NCI-H345 (cell line): ENCODE data around the gene ATL2.
"Not testable (repeated sequence)": the region's sequence is repeated elsewhere in the genome, so short reads cannot be mapped to it uniquely, and the experiment has no call there.

ENCODE experiments used
- DNase-seq: peaks from one replicate; lab custom pipeline; 2025; lab: John Stamatoyannopoulos, UW

The ATL2 gene

GRCh38 chr2:38274286-38275276, 102.5 kb downstream of the ATL2 start:
- peak; percentile 56 for DNase-seq

GRCh38 chr2:38271697-38272096, 105.4 kb downstream of the ATL2 start:
- DNase-seq: no peak

GRCh38 chr2:38269421-38269820, 107.7 kb downstream of the ATL2 start:
- no peak for DNase-seq

GRCh38 chr2:38268691-38269327, 108.3 kb downstream of the ATL2 start:
- DNase-seq: no peak

- no peak for DNase-seq
Observed at GRCh38 chr2:38268001-38268400, 109.1 kb downstream of the ATL2 start.

- DNase-seq: no peak
Observed at GRCh38 chr2:38267270-38267925, 109.7 kb downstream of the ATL2 start.

GRCh38 chr2:38266382-38267061, 110.6 kb downstream of the ATL2 start:
- no peak for DNase-seq

GRCh38 chr2:38265461-38265860, 111.6 kb downstream of the ATL2 start:
- no peak for DNase-seq

- no peak for DNase-seq
Observed at GRCh38 chr2:38264396-38265221, 112.5 kb downstream of the ATL2 start.

GRCh38 chr2:38263293-38263692, 113.8 kb downstream of the ATL2 start:
- DNase-seq: no peak

- no peak for DNase-seq
Observed at GRCh38 chr2:38262069-38262871, 114.8 kb downstream of the ATL2 start.

GRCh38 chr2:38261569-38262068, 115.5 kb downstream of the ATL2 start:
- no peak for DNase-seq

- no peak for DNase-seq
Observed at GRCh38 chr2:38260972-38261371, 116.1 kb downstream of the ATL2 start.

- DNase-seq: no peak
Observed at GRCh38 chr2:38260469-38260868, 116.6 kb downstream of the ATL2 start.

GRCh38 chr2:38259311-38259710, 117.8 kb downstream of the ATL2 start:
- DNase-seq: no peak

- DNase-seq: not testable (repeated sequence)
Observed at GRCh38 chr2:38257680-38258079, 119.4 kb downstream of the ATL2 start.

- no peak for DNase-seq
Observed at GRCh38 chr2:38256610-38257009, 120.5 kb downstream of the ATL2 start.

- no peak for DNase-seq
Observed at GRCh38 chr2:38255211-38255610, 121.9 kb downstream of the ATL2 start.

- no peak for DNase-seq
Observed at GRCh38 chr2:38254796-38255195, 122.3 kb downstream of the ATL2 start.

- DNase-seq: no peak
Observed at GRCh38 chr2:38251940-38252339, 125.1 kb downstream of the ATL2 start.
